DMS114 treated with DMSO at 0.1 percent for 48 hours (cell line): ENCODE data around the gene VPS18.

Experiments
- DNase-seq: peaks from one replicate; lab custom pipeline; 2025; ENCODE audit not compliant: unreplicated experiment; lab: John Stamatoyannopoulos, UW

Gene VPS18

GRCh38 chr15:40899536-40900207, 5.4 kb downstream of the VPS18 start:
- no peak for DNase-seq

DNA sequence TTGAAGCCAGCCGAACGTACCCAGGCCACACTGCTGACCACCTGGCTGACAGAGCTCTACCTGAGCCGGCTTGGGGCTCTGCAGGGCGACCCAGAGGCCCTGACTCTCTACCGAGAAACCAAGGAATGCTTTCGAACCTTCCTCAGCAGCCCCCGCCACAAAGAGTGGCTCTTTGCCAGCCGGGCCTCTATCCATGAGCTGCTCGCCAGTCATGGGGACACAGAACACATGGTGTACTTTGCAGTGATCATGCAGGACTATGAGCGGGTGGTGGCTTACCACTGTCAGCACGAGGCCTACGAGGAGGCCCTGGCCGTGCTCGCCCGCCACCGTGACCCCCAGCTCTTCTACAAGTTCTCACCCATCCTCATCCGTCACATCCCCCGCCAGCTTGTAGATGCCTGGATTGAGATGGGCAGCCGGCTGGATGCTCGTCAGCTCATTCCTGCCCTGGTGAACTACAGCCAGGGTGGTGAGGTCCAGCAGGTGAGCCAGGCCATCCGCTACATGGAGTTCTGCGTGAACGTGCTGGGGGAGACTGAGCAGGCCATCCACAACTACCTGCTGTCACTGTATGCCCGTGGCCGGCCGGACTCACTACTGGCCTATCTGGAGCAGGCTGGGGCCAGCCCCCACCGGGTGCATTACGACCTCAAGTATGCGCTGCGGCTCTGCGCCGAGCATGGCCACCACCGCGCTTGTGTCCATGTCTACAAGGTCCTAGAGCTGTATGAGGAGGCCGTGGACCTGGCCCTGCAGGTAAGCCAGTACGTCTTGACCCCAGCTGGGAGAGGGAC, 6.2 kb downstream of the VPS18 start:
- no peak for DNase-seq

- no peak for DNase-seq
Measured at GRCh38 chr15:40901053-40901443, 6.8 kb downstream of the VPS18 start.

DNA sequence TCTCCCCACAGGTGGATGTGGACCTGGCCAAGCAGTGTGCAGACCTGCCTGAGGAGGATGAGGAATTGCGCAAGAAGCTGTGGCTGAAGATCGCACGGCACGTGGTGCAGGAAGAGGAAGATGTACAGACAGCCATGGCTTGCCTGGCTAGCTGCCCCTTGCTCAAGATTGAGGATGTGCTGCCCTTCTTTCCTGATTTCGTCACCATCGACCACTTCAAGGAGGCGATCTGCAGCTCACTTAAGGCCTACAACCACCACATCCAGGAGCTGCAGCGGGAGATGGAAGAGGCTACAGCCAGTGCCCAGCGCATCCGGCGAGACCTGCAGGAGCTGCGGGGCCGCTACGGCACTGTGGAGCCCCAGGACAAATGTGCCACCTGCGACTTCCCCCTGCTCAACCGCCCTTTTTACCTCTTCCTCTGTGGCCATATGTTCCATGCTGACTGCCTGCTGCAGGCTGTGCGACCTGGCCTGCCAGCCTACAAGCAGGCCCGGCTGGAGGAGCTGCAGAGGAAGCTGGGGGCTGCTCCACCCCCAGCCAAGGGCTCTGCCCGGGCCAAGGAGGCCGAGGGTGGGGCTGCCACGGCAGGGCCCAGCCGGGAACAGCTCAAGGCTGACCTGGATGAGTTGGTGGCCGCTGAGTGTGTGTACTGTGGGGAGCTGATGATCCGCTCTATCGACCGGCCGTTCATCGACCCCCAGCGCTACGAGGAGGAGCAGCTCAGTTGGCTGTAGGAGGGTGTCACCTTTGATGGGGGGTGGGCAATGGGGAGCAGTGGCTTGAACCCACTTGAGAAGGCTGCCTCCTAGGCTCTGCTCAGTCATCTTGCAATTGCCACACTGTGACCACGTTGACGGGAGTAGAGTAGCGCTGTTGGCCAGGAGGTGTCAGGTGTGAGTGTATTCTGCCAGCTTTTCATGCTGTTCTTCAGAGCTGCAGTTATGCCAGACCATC, 8.6 kb downstream of the VPS18 start:
- no peak for DNase-seq

DNA sequence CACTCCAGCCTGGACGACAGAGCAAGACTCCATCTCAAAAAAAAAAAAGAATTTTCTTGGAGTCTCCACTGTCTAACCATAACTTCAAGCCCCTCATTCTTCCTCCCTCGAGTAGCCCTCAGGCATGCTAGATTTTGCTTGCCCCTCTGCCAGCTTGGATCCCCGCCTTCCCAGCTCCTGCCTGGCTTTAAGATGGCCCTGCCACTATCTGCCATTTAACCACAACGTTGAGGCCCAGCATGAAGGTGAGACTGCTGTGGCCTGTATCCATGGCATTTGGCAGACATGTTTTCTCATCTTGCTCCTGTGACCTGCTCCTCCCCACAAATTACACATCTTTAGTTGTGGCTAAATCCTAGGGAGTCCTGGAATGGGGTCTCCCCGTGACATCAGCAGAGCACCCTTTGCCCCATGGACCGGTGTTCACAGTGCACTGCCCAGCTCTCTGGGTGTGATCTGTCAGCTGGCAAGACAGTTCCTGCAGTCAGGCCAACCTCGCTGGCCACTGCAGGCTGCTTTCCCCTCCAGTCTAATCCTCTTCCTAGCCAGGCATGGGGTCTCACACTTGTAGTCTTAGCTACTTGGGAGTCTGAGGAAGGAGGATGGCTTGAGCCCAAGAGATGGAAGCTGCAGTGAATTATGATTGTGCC, 10.4 kb downstream of the VPS18 start:
- DNase-seq: no peak

DNA sequence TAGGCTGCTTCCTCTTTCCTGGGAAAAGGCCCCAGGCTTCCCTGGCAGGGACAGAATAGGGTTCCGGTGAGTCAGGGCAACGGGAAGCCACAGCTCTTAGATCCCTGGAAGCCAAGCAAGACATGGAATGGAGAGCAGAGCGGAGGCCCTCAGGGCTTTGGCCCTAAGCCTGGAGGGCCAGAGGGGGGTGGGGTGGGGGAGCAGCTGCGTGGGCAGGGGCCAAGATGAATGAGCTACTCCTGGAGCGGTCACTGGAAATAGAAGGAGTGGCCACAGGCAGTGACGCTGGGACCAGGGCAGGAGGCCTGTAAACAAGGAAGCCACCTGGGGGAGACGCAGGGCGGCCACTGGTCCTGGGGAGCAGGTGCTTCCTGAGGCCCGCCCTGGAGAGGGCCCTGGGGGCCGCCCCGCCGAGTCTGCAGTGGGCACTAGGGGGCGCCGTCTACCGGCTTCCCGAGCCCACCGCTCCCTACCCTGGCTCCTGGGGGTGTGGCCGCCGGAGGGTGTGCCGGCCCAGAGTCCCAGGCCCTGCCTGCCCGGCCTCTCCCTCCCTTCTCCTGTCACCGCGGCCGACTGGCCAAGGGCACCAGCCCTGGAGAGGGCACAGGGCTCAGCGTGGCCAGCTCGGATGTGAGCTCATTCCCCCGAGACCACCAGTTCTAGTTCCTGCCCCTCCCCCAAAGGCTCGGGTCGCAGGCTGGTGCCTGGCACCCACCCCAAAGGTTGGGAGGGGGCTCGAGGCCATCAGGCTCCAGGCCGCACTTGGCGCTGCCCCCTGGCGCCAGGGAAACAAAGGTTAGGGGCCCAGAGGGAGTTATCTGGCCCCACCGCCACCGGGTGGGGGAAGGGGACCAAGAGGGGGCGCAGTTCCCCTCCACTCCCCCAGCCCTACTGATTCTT, 12.1 kb downstream of the VPS18 start:
- DNase-seq: peak; percentile 47

DNA sequence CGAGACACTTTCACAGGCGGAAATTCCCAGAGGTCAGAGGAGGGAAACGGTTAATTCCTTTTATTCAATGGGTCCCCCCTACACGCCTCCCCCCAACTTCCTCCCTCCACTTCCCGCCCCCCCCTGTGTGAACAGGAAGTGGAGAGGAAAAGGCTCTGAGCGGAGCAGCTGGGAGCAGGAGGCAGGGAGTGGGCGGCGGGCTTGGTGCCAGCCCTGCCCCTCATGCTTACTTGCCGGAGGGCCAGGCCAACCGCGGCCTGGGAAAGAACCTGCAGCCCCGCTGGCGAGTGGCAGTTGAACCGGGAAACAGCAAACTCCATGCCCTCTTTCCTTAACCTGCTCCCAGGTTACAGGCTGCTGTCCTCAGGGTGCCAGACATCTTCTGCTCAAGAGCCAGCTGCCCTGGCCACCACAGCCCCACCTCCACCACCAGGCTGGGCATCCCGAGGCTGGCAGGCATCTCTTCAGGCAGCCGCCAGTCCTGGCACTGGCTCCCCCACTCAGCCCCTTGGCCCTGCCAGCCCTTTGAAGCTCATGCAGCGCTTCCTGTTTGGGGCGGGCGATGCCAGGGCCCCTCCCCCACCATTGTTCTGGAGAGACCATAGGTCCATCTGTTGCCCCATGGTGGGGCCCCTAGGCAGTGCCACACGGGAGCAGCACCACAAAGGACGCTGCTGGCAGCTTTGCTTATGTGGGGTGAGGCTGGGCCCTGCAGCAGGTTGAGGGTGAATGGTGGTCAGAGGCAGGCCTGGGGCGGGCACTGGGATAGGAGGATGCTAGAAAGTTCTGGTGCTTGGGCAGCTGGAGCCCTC, 12.9 kb downstream of the VPS18 start:
- DNase-seq: no peak

DNA sequence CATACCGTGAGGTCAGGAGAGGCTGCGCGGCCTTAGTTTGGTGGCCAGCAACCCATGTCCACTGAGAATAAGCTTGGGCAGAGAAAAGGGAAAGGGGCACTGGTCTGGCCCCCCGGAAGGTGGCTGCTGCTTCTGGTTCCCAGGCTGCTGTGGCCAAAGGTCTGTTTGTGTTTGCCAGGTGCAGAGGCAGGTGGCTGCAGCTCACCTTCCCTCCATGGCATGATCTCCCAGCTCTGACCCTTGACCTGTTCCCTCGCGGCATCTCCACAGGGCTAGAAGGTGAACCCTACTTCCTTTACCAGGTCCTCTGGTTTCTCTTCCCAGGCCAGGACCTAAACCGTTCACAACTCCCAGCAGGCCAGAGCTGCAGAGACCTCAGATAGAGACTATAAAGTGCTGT, 13.8 kb downstream of the VPS18 start:
- DNase-seq: no peak

DNA sequence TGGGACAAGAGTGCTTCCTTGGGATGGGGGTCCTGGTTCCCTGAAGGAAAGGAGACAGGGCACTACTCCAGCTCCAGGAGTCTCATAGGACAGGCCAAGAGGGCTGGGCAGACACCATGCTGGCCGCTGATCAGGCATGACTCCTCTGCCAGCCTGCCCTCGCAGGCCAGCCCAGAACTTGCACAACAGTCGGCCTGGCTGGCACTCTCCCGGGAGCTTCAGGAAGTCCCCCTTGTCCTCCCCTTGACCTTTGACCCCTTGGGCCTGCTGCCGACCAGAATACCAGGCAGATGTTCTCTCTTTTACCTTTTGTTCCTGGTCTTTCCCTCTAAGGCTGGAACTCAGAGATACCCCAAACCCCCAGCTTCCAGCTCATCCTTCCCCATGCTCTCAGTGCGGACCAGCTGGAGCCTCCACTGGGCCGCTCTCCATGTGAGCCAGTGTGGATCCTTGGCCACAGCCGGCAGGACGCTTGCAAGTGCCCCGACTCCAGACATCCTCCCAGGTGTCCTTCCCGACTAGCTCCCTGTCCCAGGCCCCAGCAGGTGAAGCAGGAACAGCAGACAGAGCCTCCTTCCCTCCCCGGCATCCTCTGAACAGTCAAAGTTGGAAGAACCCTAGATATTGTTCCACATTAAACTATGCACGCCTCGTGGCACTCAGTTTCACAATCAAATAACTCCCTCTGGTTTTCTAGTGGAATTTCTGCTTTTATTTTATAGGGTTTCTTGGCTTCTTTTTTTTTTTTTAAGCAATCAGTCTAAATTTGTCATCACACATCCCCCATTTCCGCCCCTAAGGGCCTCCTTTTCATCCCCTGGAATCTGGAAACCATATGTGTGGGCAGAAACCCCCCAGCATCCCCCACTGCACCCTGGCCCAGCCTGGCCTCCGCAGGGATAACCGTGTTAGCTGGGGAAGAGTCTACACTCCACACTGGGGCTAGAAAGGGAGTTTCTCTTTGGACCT, 15.7 kb downstream of the VPS18 start:
- no peak for DNase-seq

- no peak for DNase-seq
Measured at GRCh38 chr15:40911141-40911540, 16.9 kb downstream of the VPS18 start.

- DNase-seq: no peak
Measured at GRCh38 chr15:40911693-40912092, 17.4 kb downstream of the VPS18 start.

GRCh38 chr15:40912478-40912877, 18.2 kb downstream of the VPS18 start:
- no peak for DNase-seq

GRCh38 chr15:40914013-40914412, 19.8 kb downstream of the VPS18 start:
- DNase-seq: no peak

DNA sequence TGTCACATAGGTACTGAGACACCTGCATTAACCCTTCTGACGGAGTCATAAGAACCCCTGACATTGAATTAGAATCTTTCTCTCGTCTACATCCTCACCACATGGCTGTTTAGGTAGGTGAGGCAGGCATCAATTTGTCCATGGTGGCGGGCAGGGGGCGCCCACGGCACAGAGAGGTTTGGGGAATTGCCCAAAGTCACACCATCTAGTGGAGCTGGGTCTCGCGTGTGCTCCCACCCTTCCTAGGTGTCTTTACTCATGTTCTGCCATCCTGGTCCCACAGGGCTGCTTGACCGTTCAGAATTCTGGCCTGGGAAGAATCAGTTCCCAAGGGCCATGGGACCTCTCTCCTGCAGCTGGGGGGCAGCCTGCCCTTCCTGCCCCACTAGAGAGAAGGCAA, 20.2 kb downstream of the VPS18 start:
- no peak for DNase-seq

DNA sequence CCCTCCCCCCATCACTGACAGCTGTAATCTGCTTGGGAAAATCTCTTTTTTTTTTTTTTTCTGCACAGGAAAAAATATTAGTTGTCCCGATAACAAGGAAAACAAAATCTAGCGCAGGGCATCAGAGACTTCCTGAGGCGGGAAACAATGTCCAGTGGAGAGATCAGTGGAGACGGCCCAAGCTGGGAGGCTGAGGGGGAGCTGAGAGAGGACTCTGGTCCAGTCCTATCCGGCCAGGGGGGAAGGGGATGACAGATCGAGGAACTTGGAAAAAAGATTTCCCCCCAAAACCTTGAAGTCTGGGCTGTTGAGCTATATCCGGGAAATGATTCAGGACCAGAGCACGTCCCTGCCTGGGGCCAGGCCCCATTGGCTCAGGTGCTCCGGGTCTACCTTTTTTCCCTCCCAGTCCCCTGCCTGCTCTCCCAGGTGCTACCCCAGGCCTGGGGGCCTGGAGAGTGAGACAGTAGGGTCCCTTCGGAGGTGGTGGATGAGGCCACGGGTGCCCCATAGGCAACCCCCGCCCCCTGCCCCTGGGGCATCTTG, 20.9 kb downstream of the VPS18 start:
- DNase-seq: no peak

DNA sequence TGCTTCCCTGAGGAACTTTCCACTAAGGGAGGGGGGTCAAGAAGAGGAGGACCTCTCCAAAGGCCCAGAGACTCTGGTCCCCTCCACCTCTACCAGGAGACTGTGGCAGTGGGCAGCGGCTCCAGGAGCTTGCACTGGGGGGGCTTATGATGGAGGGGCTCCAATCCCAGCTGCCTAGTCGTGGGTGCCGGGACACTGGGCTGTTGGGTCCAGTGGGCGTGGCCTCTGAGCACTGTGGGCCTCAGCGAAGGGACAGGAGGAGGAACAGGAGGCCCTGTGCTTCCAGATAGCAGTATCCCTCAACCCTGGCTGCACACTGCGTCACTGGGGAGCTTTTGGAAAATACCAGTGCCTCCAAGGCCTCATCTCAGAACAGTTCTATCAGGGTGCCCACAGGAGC, 21.4 kb downstream of the VPS18 start:
- DNase-seq: no peak

DNA sequence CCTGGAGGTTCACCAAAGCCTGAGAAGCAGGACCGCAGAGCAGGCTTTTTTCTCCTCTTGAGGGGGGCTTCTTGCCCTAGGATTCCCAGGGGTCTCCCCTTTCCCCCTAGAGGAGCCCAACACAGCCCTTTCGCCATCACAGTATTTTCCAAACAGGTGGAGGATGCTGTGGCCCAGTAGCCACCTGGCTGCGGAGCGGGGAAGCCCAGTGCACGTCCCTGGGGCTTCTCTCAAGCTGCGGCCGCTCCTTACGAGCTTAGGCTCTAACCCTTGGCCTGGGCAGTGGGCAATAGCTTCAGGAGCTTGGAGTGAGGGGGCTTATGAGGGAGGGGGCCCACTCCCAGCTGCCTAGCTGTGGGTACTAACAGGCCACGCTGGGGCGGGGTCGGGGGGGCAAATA, 23.3 kb downstream of the VPS18 start:
- DNase-seq: no peak
